Activated naive CD4-positive, alpha-beta T cell treated with anti-CD3 and anti-CD28 coated beads for 36 hours (primary cell): ENCODE results near the gene NOA1. TPM values are rescaled to one million over a fixed set of nuclear protein-coding genes. Genes with fewer than 3 reads are reported as not detected.

Source experiments
- CTCF ChIA-PET: fragments of 350-600 bp; sonication (Branson Sonifier 250); formaldehyde crosslinking; loops from one replicate; lab custom pipeline; 2021; ENCODE audit warnings: antibody characterized with exemption; lab: Charles Lee
- DNase-seq: peaks from one replicate; pipeline ENCODE4 v3.0.0-alpha.2; 2020
- H3K27ac Mint-ChIP-seq: one replicate; pipeline ENCODE4 v1.8.0; 2021; ENCODE audit warnings: mild to moderate bottlenecking, mixed read lengths
- H3K27me3 Mint-ChIP-seq: one replicate; pipeline ENCODE4 v1.8.0; 2021; ENCODE audit warnings: low read depth, mixed read lengths
- H3K36me3 Mint-ChIP-seq: one replicate; pipeline ENCODE4 v1.8.0; 2021; ENCODE audit warnings: low read depth, mixed read lengths
- H3K4me1 Mint-ChIP-seq: one replicate; pipeline ENCODE4 v1.8.0; 2021; ENCODE audit warnings: low read depth, mixed read lengths
- H3K4me3 Mint-ChIP-seq: one replicate; pipeline ENCODE4 v1.8.0; 2021; ENCODE audit warnings: mild to moderate bottlenecking, moderate library complexity, mixed read lengths
- H3K9me3 Mint-ChIP-seq: one replicate; pipeline ENCODE4 v1.8.0; 2021; ENCODE audit warnings: mixed read lengths
- intact Hi-C: fragments of 100-400 bp; cut with micrococcal nuclease; formaldehyde crosslinking; loops from one replicate; pipeline ENCODE4 v1.15.1; 2023
- total RNA-seq, 2 experiments: library from RNA; stranded (reverse); gene quantifications; one replicate each; pipeline ENCODE4 v1.2.3, GENCODE V29; 2021

NOA1 gene
- 10 to 100 TPM; 25.4 to 26.0 TPM for total RNA-seq

GRCh38 chr4:56977321-56978012 lies at the start of gene NOA1:
TSS of gene NOA1 (minus strand) at chr4:56977606. CDS start at chr4:56977585, 21 bp downstream.
- H3K27me3 Mint-ChIP-seq: no peaks in the 10 kb centered on the region
- CTCF ChIA-PET: interaction anchor here (0.8 to 1.6 kb wide), 5 partner anchors 11 to 70 kb away, joined by 3 to 9 read pairs (median 3); partner anchors contain the start of gene REST

GRCh38 chr4:57023104-57023503 lies 45.7 kb upstream of the NOA1 start:
- Mint-ChIP-seq H3K9me3 (no peaks in the 10 kb centered on the region), H3K4me1 (peaks cover 2% of the 10 kb centered on the region), H3K27ac (no peak overlapping the region), H3K4me3 (no peak overlapping the region), H3K36me3 (peaks cover 51% of the 10 kb centered on the region), H3K27me3 (no peaks in the 10 kb centered on the region)
- intact Hi-C loops: no loop called here
- no peak for DNase-seq
- CTCF ChIA-PET: no interaction called here

More at GRCh38 chr4:56977321-56978012, at the start of gene NOA1:
- Mint-ChIP-seq H3K27ac (peak within 1 kb of the TSS; percentile 99), H3K9me3 (peaks cover 14% of the 10 kb centered on the region), H3K4me1 (peaks cover 51% of the 10 kb centered on the region), H3K36me3 (peaks cover 57% of the 10 kb centered on the region), H3K4me3 (peak within 1 kb of the TSS; percentile 100)
- DNase-seq: peak; percentile 98
- intact Hi-C loops: loop anchor here (1.0 to 10.0 kb wide), 11 partner anchors 15 to 1630 kb away; partner anchors contain the start of genes AASDH, CEP135, CLOCK and EXOC1

- CTCF ChIA-PET: no interaction called here
- peaks cover 52% of the 10 kb centered on the region for H3K36me3 Mint-ChIP-seq
- intact Hi-C loops: no loop called here
- no peak overlapping the region for H3K27ac Mint-ChIP-seq
- H3K4me3 Mint-ChIP-seq: no peak overlapping the region
- peaks cover 2% of the 10 kb centered on the region for H3K4me1 Mint-ChIP-seq
- DNase-seq: no peak
- H3K9me3 Mint-ChIP-seq: no peaks in the 10 kb centered on the region
- no peaks in the 10 kb centered on the region for H3K27me3 Mint-ChIP-seq
Measured at GRCh38 chr4:57020467-57021101, 43.2 kb upstream of the NOA1 start.

- Mint-ChIP-seq H3K4me1 (peaks cover 2% of the 10 kb centered on the region), H3K27me3 (no peaks in the 10 kb centered on the region), H3K36me3 (peaks cover 46% of the 10 kb centered on the region), H3K4me3 (no peak overlapping the region), H3K9me3 (no peaks in the 10 kb centered on the region), H3K27ac (no peak overlapping the region)
- intact Hi-C loops: no loop called here
- CTCF ChIA-PET: no interaction called here
- DNase-seq: no peak
Measured at GRCh38 chr4:57018980-57019379, 41.6 kb upstream of the NOA1 start.

GRCh38 chr4:57013543-57014120 lies 36.2 kb upstream of the NOA1 start:
- intact Hi-C loops: no loop called here
- H3K36me3 Mint-ChIP-seq: peaks cover 40% of the 10 kb centered on the region
- CTCF ChIA-PET: no interaction called here
- H3K27ac Mint-ChIP-seq: peak overlapping the region; percentile 8
- H3K27me3 Mint-ChIP-seq: no peaks in the 10 kb centered on the region
- peaks cover 4% of the 10 kb centered on the region for H3K4me1 Mint-ChIP-seq
- DNase-seq: no peak
- no peaks in the 10 kb centered on the region for H3K9me3 Mint-ChIP-seq
- no peak overlapping the region for H3K4me3 Mint-ChIP-seq

GRCh38 chr4:56999751-57000150 lies 22.3 kb upstream of the NOA1 start:
- no peak overlapping the region for H3K27ac Mint-ChIP-seq
- no peak overlapping the region for H3K4me3 Mint-ChIP-seq
- no peaks in the 10 kb centered on the region for H3K27me3 Mint-ChIP-seq
- no peak for DNase-seq
- peaks cover 36% of the 10 kb centered on the region for H3K36me3 Mint-ChIP-seq
- H3K4me1 Mint-ChIP-seq: peaks cover 6% of the 10 kb centered on the region
- no peaks in the 10 kb centered on the region for H3K9me3 Mint-ChIP-seq
- CTCF ChIA-PET: no interaction called here
- intact Hi-C loops: no loop called here

- H3K4me3 Mint-ChIP-seq: no peak overlapping the region
- H3K27me3 Mint-ChIP-seq: no peaks in the 10 kb centered on the region
- H3K36me3 Mint-ChIP-seq: peaks cover 39% of the 10 kb centered on the region
- intact Hi-C loops: no loop called here
- no peaks in the 10 kb centered on the region for H3K9me3 Mint-ChIP-seq
- CTCF ChIA-PET: interaction anchor here (1.3 kb wide), 1 partner anchor 17 kb away, joined by 3 read pairs; the partner anchor contains the start of gene POLR2B
- peaks cover 19% of the 10 kb centered on the region for H3K4me1 Mint-ChIP-seq
- no peak for DNase-seq
- no peak overlapping the region for H3K27ac Mint-ChIP-seq
Measured at GRCh38 chr4:56995525-56995924, 18.1 kb upstream of the NOA1 start.

- CTCF ChIA-PET: no interaction called here
- Mint-ChIP-seq H3K9me3 (no peaks in the 10 kb centered on the region), H3K4me1 (peaks cover 38% of the 10 kb centered on the region), H3K27me3 (no peaks in the 10 kb centered on the region), H3K4me3 (no peak overlapping the region), H3K36me3 (peaks cover 50% of the 10 kb centered on the region), H3K27ac (peak overlapping the region; percentile 61)
- no peak for DNase-seq
- intact Hi-C loops: no loop called here
Measured at GRCh38 chr4:56990109-56990905, 12.9 kb upstream of the NOA1 start.

- H3K4me3 Mint-ChIP-seq: no peak overlapping the region
- CTCF ChIA-PET: interaction anchor here (2.9 kb wide), 1 partner anchor 10 kb away, joined by 9 read pairs; the partner anchor contains the start of gene NOA1
- DNase-seq: no peak
- intact Hi-C loops: no loop called here
- H3K27ac Mint-ChIP-seq: peak overlapping the region; percentile 41
- H3K36me3 Mint-ChIP-seq: peaks cover 44% of the 10 kb centered on the region
- H3K4me1 Mint-ChIP-seq: peaks cover 55% of the 10 kb centered on the region
- H3K27me3 Mint-ChIP-seq: no peaks in the 10 kb centered on the region
- no peaks in the 10 kb centered on the region for H3K9me3 Mint-ChIP-seq
Measured at GRCh38 chr4:56986952-56987351, 9.5 kb upstream of the NOA1 start.

GRCh38 chr4:56986192-56986591 lies 8.8 kb upstream of the NOA1 start:
- Mint-ChIP-seq H3K4me3 (no peak overlapping the region), H3K4me1 (peaks cover 57% of the 10 kb centered on the region), H3K27ac (no peak overlapping the region), H3K27me3 (no peaks in the 10 kb centered on the region), H3K9me3 (no peaks in the 10 kb centered on the region), H3K36me3 (peaks cover 42% of the 10 kb centered on the region)
- no peak for DNase-seq
- intact Hi-C loops: no loop called here
- CTCF ChIA-PET: no interaction called here

GRCh38 chr4:56981795-56982201 lies 4.4 kb upstream of the NOA1 start:
- no peaks in the 10 kb centered on the region for H3K9me3 Mint-ChIP-seq
- CTCF ChIA-PET: no interaction called here
- DNase-seq: no peak
- no peaks in the 10 kb centered on the region for H3K27me3 Mint-ChIP-seq
- H3K4me3 Mint-ChIP-seq: peak overlapping the region; percentile 38
- intact Hi-C loops: no loop called here
- H3K4me1 Mint-ChIP-seq: peaks cover 47% of the 10 kb centered on the region
- H3K36me3 Mint-ChIP-seq: peaks cover 36% of the 10 kb centered on the region
- H3K27ac Mint-ChIP-seq: peak overlapping the region; percentile 77
